DOHH2 (cell line): ENCODE data around the gene TSPAN2.

ENCODE experiments used
- H3F3A ChIP-seq: fragments of 200-600 bp; sonication (generic), shearing (Covaris generic); 2 replicates; pipeline ENCODE4 v1.6.0; 2016; ENCODE audit warnings: antibody characterized with exemption, mild to moderate bottlenecking; ENCODE audit not compliant: control insufficient read depth, insufficient read depth
- H3K27ac ChIP-seq: fragments of 200-600 bp; sonication (generic); 2 replicates; pipeline ENCODE4 v1.5.1; 2014; ENCODE audit warnings: low read depth, mild to moderate bottlenecking, low read length, moderate library complexity
- H3K27me3 ChIP-seq: fragments of 200-600 bp; sonication (generic); 2 replicates; pipeline ENCODE4 v1.6.1; 2014; ENCODE audit warnings: mild to moderate bottlenecking, low read length, mixed read lengths; ENCODE audit not compliant: control insufficient read depth
- H3K36me3 ChIP-seq: fragments of 200-600 bp; sonication (generic); 2 replicates; pipeline ENCODE4 v1.6.1; 2014; ENCODE audit warnings: mild to moderate bottlenecking, low read length, moderate library complexity, mixed read lengths; ENCODE audit not compliant: control insufficient read depth
- H3K4me1 ChIP-seq: fragments of 200-600 bp; sonication (generic); 2 replicates; pipeline ENCODE4 v1.6.1; 2014; ENCODE audit warnings: mild to moderate bottlenecking, low read length, mixed read lengths; ENCODE audit not compliant: control insufficient read depth
- H3K4me2 ChIP-seq: fragments of 200-600 bp; sonication (generic); 2 replicates; pipeline ENCODE4 v1.6.0; 2014; ENCODE audit warnings: mild to moderate bottlenecking, low read length, moderate library complexity
- H3K4me3 ChIP-seq: fragments of 200-600 bp; sonication (generic); 2 replicates; pipeline ENCODE4 v1.5.1; 2014; ENCODE audit warnings: mild to moderate bottlenecking, low read length, mixed read lengths
- H3K79me2 ChIP-seq: fragments of 200-600 bp; sonication (generic); 2 replicates; pipeline ENCODE4 v1.6.1; 2014; ENCODE audit warnings: mild to moderate bottlenecking, low read length, mixed read lengths; ENCODE audit not compliant: control insufficient read depth
- H3K9me2 ChIP-seq: fragments of 200-600 bp; sonication (generic); replicated peaks from 2 replicates; pipeline ENCODE4 v1.6.1; 2014; ENCODE audit warnings: mild to moderate bottlenecking, low read length, mixed read lengths; ENCODE audit not compliant: control insufficient read depth
- H3K9me3 ChIP-seq: fragments of 200-600 bp; sonication (generic); 2 replicates; pipeline ENCODE4 v1.6.1; 2014; ENCODE audit warnings: antibody characterized with exemption, low read length, mixed read lengths; ENCODE audit not compliant: control insufficient read depth, insufficient read depth
- H4K20me1 ChIP-seq: fragments of 200-600 bp; sonication (generic); 2 replicates; pipeline ENCODE4 v1.6.0; 2014; ENCODE audit warnings: low read depth, mild to moderate bottlenecking, antibody characterized with exemption, low read length, moderate library complexity; ENCODE audit not compliant: control insufficient read depth, insufficient read depth
- EZH2phosphoT487 ChIP-seq: fragments of 200-600 bp; sonication (generic); IDR thresholded peaks from 2 replicates; pipeline ENCODE4 v1.6.1; 2017; ENCODE audit warnings: borderline replicate concordance, mild to moderate bottlenecking, antibody characterized with exemption, low read length, moderate library complexity, mixed read lengths
- TF ChIP-seq, protein P1 (sequence below): fragments of 200-600 bp; sonication (generic); IDR thresholded peaks from one replicate; pipeline ENCODE4 v1.5.1; 2014; ENCODE audit warnings: antibody characterized with exemption, mild to moderate bottlenecking, low read depth, low read length; ENCODE audit not compliant: poor library complexity, severe bottlenecking

The TSPAN2 gene

DNA sequence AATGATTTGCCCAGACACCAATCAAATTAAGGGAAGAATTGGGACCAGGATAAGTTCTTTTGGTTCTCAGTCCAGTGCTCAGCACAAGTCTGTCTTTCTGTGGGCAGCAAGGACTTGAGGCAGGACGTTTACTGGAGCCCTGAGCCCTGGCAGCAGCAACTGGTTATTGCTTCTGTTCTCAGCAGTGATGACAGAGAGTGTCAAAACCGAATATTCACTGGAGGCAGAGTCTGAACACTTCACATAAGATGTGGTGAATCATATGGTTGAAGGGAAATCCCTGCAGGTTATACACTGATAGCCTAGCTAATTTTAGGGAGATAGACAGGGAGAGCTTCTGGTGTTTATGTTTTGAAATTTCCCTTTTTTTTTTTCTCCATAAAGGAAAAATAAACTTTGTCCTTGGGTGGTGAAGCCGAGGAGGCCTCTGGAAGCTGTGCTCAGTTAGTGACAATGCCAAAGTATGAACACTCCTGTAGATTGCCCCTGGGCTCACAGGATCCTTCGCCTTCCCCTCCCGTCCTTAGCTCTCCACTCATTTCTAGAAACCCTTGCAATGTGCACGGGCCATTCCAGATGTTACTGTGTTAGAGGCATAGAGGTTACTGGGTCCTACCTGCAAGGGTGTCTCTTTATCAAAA is 26.3 kb upstream of the TSPAN2 start:
- Histone ChIP-seq H4K20me1 (no peaks in the 10 kb centered on the region), H3K27me3 (no peaks in the 10 kb centered on the region), H3K4me2 (no peak overlapping the region), H3K79me2 (no peaks in the 10 kb centered on the region), H3K4me3 (no peak overlapping the region), H3K4me1 (no peaks in the 10 kb centered on the region), H3K27ac (no peak overlapping the region), H3K9me3 (no peaks in the 10 kb centered on the region), H3K36me3 (no peaks in the 10 kb centered on the region), H3F3A (no peaks in the 10 kb centered on the region), H3K9me2 (no peaks in the 10 kb centered on the region)
- TF ChIP-seq, protein P1, sequence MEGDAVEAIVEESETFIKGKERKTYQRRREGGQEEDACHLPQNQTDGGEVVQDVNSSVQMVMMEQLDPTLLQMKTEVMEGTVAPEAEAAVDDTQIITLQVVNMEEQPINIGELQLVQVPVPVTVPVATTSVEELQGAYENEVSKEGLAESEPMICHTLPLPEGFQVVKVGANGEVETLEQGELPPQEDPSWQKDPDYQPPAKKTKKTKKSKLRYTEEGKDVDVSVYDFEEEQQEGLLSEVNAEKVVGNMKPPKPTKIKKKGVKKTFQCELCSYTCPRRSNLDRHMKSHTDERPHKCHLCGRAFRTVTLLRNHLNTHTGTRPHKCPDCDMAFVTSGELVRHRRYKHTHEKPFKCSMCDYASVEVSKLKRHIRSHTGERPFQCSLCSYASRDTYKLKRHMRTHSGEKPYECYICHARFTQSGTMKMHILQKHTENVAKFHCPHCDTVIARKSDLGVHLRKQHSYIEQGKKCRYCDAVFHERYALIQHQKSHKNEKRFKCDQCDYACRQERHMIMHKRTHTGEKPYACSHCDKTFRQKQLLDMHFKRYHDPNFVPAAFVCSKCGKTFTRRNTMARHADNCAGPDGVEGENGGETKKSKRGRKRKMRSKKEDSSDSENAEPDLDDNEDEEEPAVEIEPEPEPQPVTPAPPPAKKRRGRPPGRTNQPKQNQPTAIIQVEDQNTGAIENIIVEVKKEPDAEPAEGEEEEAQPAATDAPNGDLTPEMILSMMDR, result no peak
- no peak for TF ChIP-seq EZH2phosphoT487

DNA sequence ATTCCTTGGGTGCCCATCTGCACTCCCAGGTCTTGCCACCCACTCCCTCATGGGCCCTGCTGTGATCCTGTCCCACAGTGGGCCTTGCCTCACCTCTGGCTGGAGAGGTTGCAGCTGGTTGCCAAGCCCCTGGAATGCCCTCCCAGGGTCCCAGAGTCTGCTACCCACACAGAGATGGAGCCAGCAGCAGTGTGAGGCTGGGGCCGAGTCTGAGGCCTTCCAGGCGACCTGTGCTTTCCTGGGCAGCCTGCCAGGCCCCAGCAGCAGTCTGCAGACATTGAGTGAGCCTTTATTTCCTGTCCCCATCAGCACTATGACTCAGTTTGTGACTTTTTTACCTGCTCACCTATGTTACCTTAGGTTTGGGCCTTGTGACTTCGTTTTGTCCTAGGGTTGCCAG is 25.0 kb upstream of the TSPAN2 start:
- H3K79me2 ChIP-seq, result no peaks in the 10 kb centered on the region
- H3K4me3 ChIP-seq, result no peak overlapping the region
- no peak overlapping the region for H3K4me2 ChIP-seq
- no peaks in the 10 kb centered on the region for H3K27me3 ChIP-seq
- H3K4me1 ChIP-seq, result no peaks in the 10 kb centered on the region
- no peaks in the 10 kb centered on the region for H3K9me3 ChIP-seq
- no peak overlapping the region for H3K27ac ChIP-seq
- no peaks in the 10 kb centered on the region for H4K20me1 ChIP-seq
- no peaks in the 10 kb centered on the region for H3K9me2 ChIP-seq
- TF ChIP-seq EZH2phosphoT487, result no peak
- TF ChIP-seq, protein P1, result no peak
- H3F3A ChIP-seq, result no peaks in the 10 kb centered on the region
- no peaks in the 10 kb centered on the region for H3K36me3 ChIP-seq

DNA sequence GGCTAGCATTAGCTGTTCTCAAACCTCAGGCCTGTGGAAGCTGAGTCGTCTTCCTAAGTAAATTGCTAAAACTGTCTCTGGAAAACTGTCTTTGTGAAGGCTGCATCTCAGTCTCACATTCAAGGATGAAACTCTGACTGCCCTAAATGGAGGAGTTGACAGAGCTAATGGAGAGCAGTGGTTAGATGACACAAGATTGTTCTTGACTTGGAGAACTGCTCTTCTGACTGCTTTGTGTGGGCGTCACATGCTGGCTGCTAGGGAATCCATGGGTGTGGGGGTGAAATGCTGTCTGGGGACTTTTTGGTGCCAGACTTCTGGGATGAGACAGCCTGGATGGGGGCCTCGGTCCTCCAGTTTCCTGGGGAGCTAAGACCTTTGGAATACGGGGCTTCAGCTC is 24.5 kb upstream of the TSPAN2 start:
- Histone ChIP-seq H3K9me2 (no peaks in the 10 kb centered on the region), H3F3A (no peaks in the 10 kb centered on the region), H3K36me3 (no peaks in the 10 kb centered on the region), H4K20me1 (no peaks in the 10 kb centered on the region), H3K27me3 (no peaks in the 10 kb centered on the region), H3K4me2 (no peak overlapping the region), H3K4me1 (no peaks in the 10 kb centered on the region), H3K4me3 (no peak overlapping the region), H3K27ac (no peak overlapping the region), H3K79me2 (no peaks in the 10 kb centered on the region), H3K9me3 (no peaks in the 10 kb centered on the region)
- TF ChIP-seq EZH2phosphoT487, result no peak
- TF ChIP-seq, protein P1, result no peak
